Esophagus muscularis mucosa (tissue), 4 donors: ENCODE measurements around the gene CHPT1. TPM values are rescaled to one million over a fixed set of nuclear protein-coding genes. Genes with fewer than 3 reads are reported as not detected.

ENCODE experiments used
- DNase-seq: peaks from one replicate; pipeline ENCODE4 v3.0.0-alpha.2; 2017; ENCODE audit errors: extremely low spot score
- H3K27ac ChIP-seq, 4 donors: fragments of 200-600 bp; sonication (generic); replicated peaks in 1 of 4; 1 replicate in 3 of 4; 2 replicates in 1 of 4; pipeline ENCODE4 v1.5.1; 2016 to 2019; ENCODE audit warnings: mild to moderate bottlenecking in 1 of 4
- H3K27me3 ChIP-seq, 4 donors: fragments of 200-600 bp; sonication (generic); one replicate each; pipeline versions ENCODE4 v1.5.1 to v1.6.0; 2016 to 2019
- H3K36me3 ChIP-seq, 4 donors: fragments of 200-600 bp; sonication (generic); one replicate each; pipeline ENCODE4 v1.5.1; 2016 to 2019
- H3K4me1 ChIP-seq, 4 donors: fragments of 200-600 bp; sonication (generic); one replicate each; pipeline ENCODE4 v1.5.1; 2016 to 2019
- H3K4me3 ChIP-seq, 4 donors: fragments of 200-600 bp; sonication (generic); 1 replicate in 2 of 4; 2 replicates in 2 of 4; pipeline ENCODE4 v1.5.1; 2016 to 2019; ENCODE audit warnings: mild to moderate bottlenecking in 4 of 4, moderate library complexity in 1 of 4
- H3K9me3 ChIP-seq, 4 donors: fragments of 200-600 bp; sonication (generic); 1 replicate in 3 of 4; 2 replicates in 1 of 4; pipeline ENCODE4 v1.5.1; 2016 to 2019
- CTCF ChIP-seq, 3 experiments: fragments of 200-600 bp in 2 of 3; fragments of 450-650 bp in 1 of 3; sonication (generic) in 2 of 3; IDR thresholded peaks; one replicate each; pipeline ENCODE4 v1.5.1; 2017 to 2019; ENCODE audit warnings: antibody characterized with exemption in 3 of 3, mild to moderate bottlenecking in 2 of 3, moderate library complexity in 1 of 3
- EP300 ChIP-seq: sonication (generic); formaldehyde crosslinking; IDR thresholded peaks from one replicate; pipeline ENCODE4 v1.6.1; 2017; ENCODE audit warnings: antibody characterized with exemption
- POLR2A ChIP-seq: fragments of 450-650 bp; IDR thresholded peaks from one replicate; pipeline ENCODE4 v1.6.1; 2017; ENCODE audit warnings: antibody characterized with exemption, moderate library complexity, mild to moderate bottlenecking, low read depth
- POLR2AphosphoS5 ChIP-seq, 2 donors: sonication (generic); formaldehyde crosslinking; IDR thresholded peaks; one replicate each; pipeline ENCODE4 v1.6.1; 2017; ENCODE audit warnings: antibody characterized with exemption in 2 of 2
- WGBS: methylation state at CpG from one replicate; pipeline ENCODE4 v1.1.5; 2018; 5-methylcytosine and 5-hydroxymethylcytosine counted together
- intact Hi-C: fragments of 100-400 bp; cut with DNase I; formaldehyde crosslinking; loops from one replicate; pipeline ENCODE4 v1.15.1; 2023
- total RNA-seq, 4 donors: library from RNA; depleted of rRNA; stranded (reverse); fragments of >200 nt; gene quantifications; one replicate each; pipeline versions ENCODE4 v1.1.0 to v1.2.1, GENCODE V29; 2016

Gene CHPT1
- total RNA-seq, 4 donors from 2014 or later = 57.5 to 180 (median 83.8) TPM

- intact Hi-C loops = loop anchor here (5.0 kb wide), 1 partner anchor 344 kb away; no protein-coding TSS in a partner anchor
- peaks cover 5 to 66% (median 22%) of the 10 kb centered on the region in 4 donors for H3K36me3 ChIP-seq
- DNase-seq = no peak
- TF ChIP-seq POLR2AphosphoS5 (IDR thresholded peaks at IDR 0.05) (no peak), POLR2A (no peak), EP300 (no peak), CTCF (IDR thresholded peaks at IDR 0.05) (no peak)
- no peaks in the 10 kb centered on the region for H3K27me3 ChIP-seq
- no peak overlapping the region for H3K27ac ChIP-seq
- no peaks in the 10 kb centered on the region for H3K9me3 ChIP-seq
- peaks cover 0 to 13% (median 4%) of the 10 kb centered on the region in 4 donors for H3K4me1 ChIP-seq
- H3K4me3 ChIP-seq = no peak overlapping the region
- WGBS = 69% methylated on average over 5 of the region's 5 CpGs
These were observed 63.9 kb downstream of the CHPT1 start for GRCh38 chr12:101761350-101761749.

- intact Hi-C loops = loop anchor here (5.0 kb wide), 1 partner anchor 344 kb away; no protein-coding TSS in a partner anchor
- peaks cover 5 to 66% (median 22%) of the 10 kb centered on the region in 4 donors for H3K36me3 ChIP-seq
- WGBS = 92% methylated on average over 4 of the region's 4 CpGs
These were observed 64.3 kb downstream of the CHPT1 start for GRCh38 chr12:101761781-101762180.

GRCh38 chr12:101763246-101763931 is 65.9 kb downstream of the CHPT1 start:
- Histone ChIP-seq H3K27ac (peak overlapping the region in 1 of 4 donors; percentile 20), H3K27me3 (no peaks in the 10 kb centered on the region), H3K36me3 (peaks cover 5 to 68% (median 29%) of the 10 kb centered on the region in 4 donors), H3K9me3 (no peaks in the 10 kb centered on the region), H3K4me3 (no peak overlapping the region), H3K4me1 (peaks cover 0 to 13% (median 4%) of the 10 kb centered on the region in 4 donors)
- DNase-seq = no peak
- TF ChIP-seq POLR2AphosphoS5 (IDR thresholded peaks at IDR 0.05) = no peak
- TF ChIP-seq CTCF (IDR thresholded peaks at IDR 0.05) = no peak
- TF ChIP-seq EP300 = no peak
- TF ChIP-seq POLR2A = no peak
- WGBS = 79% methylated on average over 6 of the region's 6 CpGs
- intact Hi-C loops = loop anchor here (5.0 kb wide), 1 partner anchor 346 kb away; no protein-coding TSS in a partner anchor

More at GRCh38 chr12:101761781-101762180, 64.3 kb downstream of the CHPT1 start:
- Histone ChIP-seq H3K27me3 (no peaks in the 10 kb centered on the region), H3K9me3 (no peaks in the 10 kb centered on the region), H3K4me1 (peaks cover 0 to 13% (median 4%) of the 10 kb centered on the region in 4 donors), H3K4me3 (no peak overlapping the region), H3K27ac (no peak overlapping the region)
- TF ChIP-seq CTCF (IDR thresholded peaks at IDR 0.05) (no peak), EP300 (no peak), POLR2AphosphoS5 (IDR thresholded peaks at IDR 0.05) (no peak), POLR2A (no peak)
- DNase-seq = no peak

- no peak for DNase-seq
- WGBS = 58% methylated on average over 5 of the region's 5 CpGs
- TF ChIP-seq CTCF (IDR thresholded peaks at IDR 0.05) (no peak), POLR2AphosphoS5 (IDR thresholded peaks at IDR 0.05) (no peak), EP300 (no peak), POLR2A (no peak)
- Histone ChIP-seq H3K36me3 (peaks cover 5 to 70% (median 24%) of the 10 kb centered on the region in 4 donors), H3K27ac (peak overlapping the region in 1 of 4 donors; percentile 20), H3K27me3 (no peaks in the 10 kb centered on the region), H3K4me1 (peaks cover 0 to 13% (median 4%) of the 10 kb centered on the region in 4 donors), H3K4me3 (no peak overlapping the region), H3K9me3 (no peaks in the 10 kb centered on the region)
- intact Hi-C loops = loop anchor here (5.0 kb wide), 1 partner anchor 347 kb away; no protein-coding TSS in a partner anchor
These were observed 66.8 kb downstream of the CHPT1 start for GRCh38 chr12:101764051-101764792.
